ENCODE data around the gene CD300LF.

- TF ChIP-seq REST (IDR thresholded peaks at IDR 0.05; ENCODE audit: insufficient read depth in 1 of 2, low read depth in 2 of 2, low read length in 2 of 2), result no peak
- no peak for TF ChIP-seq POLR2AphosphoS5 (IDR thresholded peaks at IDR 0.05; ENCODE audit: low read depth, low read length)
- TF ChIP-seq SIN3A (IDR thresholded peaks at IDR 0.05; ENCODE audit: borderline replicate concordance, insufficient read depth, low read length), result no peak
- no peak for TF ChIP-seq FOXP2 (optimal IDR thresholded peaks at IDR 0.05; ENCODE audit: borderline replicate concordance, extremely low read depth, extremely low read length, insufficient read depth)
Observed at GRCh38 chr17:74678541-74678940, 34.2 kb downstream of the CD300LF start.
